ENCODE data around the gene KSR1. TPM values are rescaled to one million over a fixed set of nuclear protein-coding genes. Genes with fewer than 3 reads are reported as not detected.

Gene KSR1
- total and polyA plus RNA-seq, 2 of the 8 experiments (the other 6 are each of a cell fraction or from before 2014, with no cell fraction given), result 14.1 to 34.7 TPM

GRCh38 chr17:27624539-27624938 is 168.3 kb downstream of the KSR1 start:
- H3K56ac ChIP-seq (replicated peaks; ENCODE audit: insufficient read length, low read depth, low read length), result no peak overlapping the region
- H3K4me3 ChIP-seq (ENCODE audit: extremely low read depth in 1 of 4, insufficient read depth in 2 of 4, low read depth in 3 of 4, low read length in 4 of 4), result no peak overlapping the region
- H3K36me3 ChIP-seq (ENCODE audit: control insufficient read depth in 2 of 4, insufficient read depth in 4 of 4, low read length in 3 of 4), result peaks cover 5 to 20% (median 7%) of the 10 kb centered on the region in 4 experiments; a peak in 5 of 8 replicates
- no peak overlapping the region for H2BK12ac ChIP-seq (ENCODE audit: low read depth, low read length)
- no peaks in the 10 kb centered on the region for H3K23me2 ChIP-seq (ENCODE audit: low read depth, low read length)
- no peak overlapping the region for H2BK15ac ChIP-seq (ENCODE audit: low read length)
- ChIA-PET CTCF (ENCODE audit: partially characterized antibody) (interaction anchor here (0.9 to 7.0 kb wide), 5 partner anchors 12 to 923 kb away, joined by 3 to 52 read pairs (median 4); no protein-coding TSS in a partner anchor), POLR2A (ENCODE audit: partially characterized antibody) (no interaction called here)
- H3K9ac ChIP-seq (replicated peaks in 1 of 4; ENCODE audit: extremely low read depth in 1 of 4, low read depth in 3 of 4, low read length in 3 of 4), result no peak overlapping the region
- H2BK20ac ChIP-seq (ENCODE audit: low read length), result no peak overlapping the region
- no peaks in the 10 kb centered on the region for H3K4me1 ChIP-seq (replicated peaks in 1 of 4; ENCODE audit: control insufficient read depth in 3 of 4, insufficient read depth in 4 of 4, low read length in 3 of 4)
- peaks cover 0 to 2% of the 10 kb centered on the region in 2 experiments for H4K20me1 ChIP-seq (replicated peaks in 1 of 2; ENCODE audit: control insufficient read depth in 1 of 2, insufficient read depth in 2 of 2, low read length in 2 of 2)
- no peak overlapping the region for H3K18ac ChIP-seq (ENCODE audit: extremely low read depth, low read length)
- no peak overlapping the region for H3K27ac ChIP-seq (ENCODE audit: low read depth, low read length)
- FAIRE-seq, result no peak
- no peaks in the 10 kb centered on the region for H3K79me2 ChIP-seq (ENCODE audit: control insufficient read depth in 1 of 2, insufficient read depth in 2 of 2, low read length in 2 of 2)
- H3K27me3 ChIP-seq (replicated peaks in 1 of 4; ENCODE audit: control insufficient read depth in 3 of 4, extremely low read depth in 1 of 4, insufficient read depth in 3 of 4, low read length in 3 of 4), result no peaks in the 10 kb centered on the region
- H4K5ac ChIP-seq (ENCODE audit: insufficient read length, low read depth, low read length), result no peak overlapping the region
- no peak overlapping the region for H2BK5ac ChIP-seq (ENCODE audit: low read depth, low read length)
- no peaks in the 10 kb centered on the region for H3K9me3 ChIP-seq (ENCODE audit: insufficient read depth in 2 of 2, low read depth in 1 of 2, low read length in 1 of 2)
- DNase-seq (ENCODE audit: low read depth in 1 of 2, low spot score in 2 of 2), result no peak
- H3K79me1 ChIP-seq (ENCODE audit: low read depth, low read length), result no peaks in the 10 kb centered on the region
- TF ChIP-seq YY1 (IDR thresholded peaks at IDR 0.05; ENCODE audit: low read depth, low read length), result no peak
- no peak for TF ChIP-seq PHF8 (conservative IDR thresholded peaks at IDR 0.05; ENCODE audit: low read depth, low read length)
- no peak for TF ChIP-seq MAX (IDR thresholded peaks at IDR 0.05)
- TF ChIP-seq RBBP5 (IDR thresholded peaks at IDR 0.05; ENCODE audit: borderline replicate concordance, low read depth, low read length), result no peak
- TF ChIP-seq POU5F1 (IDR thresholded peaks at IDR 0.05; ENCODE audit: low read depth, low read length), result no peak
- no peak for TF ChIP-seq GTF2F1 (IDR thresholded peaks at IDR 0.05; ENCODE audit: borderline replicate concordance, low read depth, low read length)
- TF ChIP-seq SP4 (IDR thresholded peaks at IDR 0.05; ENCODE audit: low read length), result no peak
- no peak for TF ChIP-seq SP2 (IDR thresholded peaks at IDR 0.05; ENCODE audit: low read length)
- no peak for TF ChIP-seq SIRT6 (IDR thresholded peaks at IDR 0.05; ENCODE audit: low read length)
- no peak for TF ChIP-seq ATF2 (IDR thresholded peaks at IDR 0.05; ENCODE audit: low read length)
- H2BK120ac ChIP-seq (replicated peaks; ENCODE audit: low read depth, low read length), result no peak overlapping the region
- no peak overlapping the region for H4K91ac ChIP-seq (replicated peaks; ENCODE audit: insufficient read length, low read length)
- H3K4ac ChIP-seq (replicated peaks; ENCODE audit: insufficient read length, low read depth, low read length), result no peak overlapping the region
- H3K23ac ChIP-seq (ENCODE audit: insufficient read length), result no peak overlapping the region
- H3K14ac ChIP-seq (ENCODE audit: insufficient read length), result no peak overlapping the region
- H4K8ac ChIP-seq (ENCODE audit: extremely low read depth, insufficient read depth, low read length), result no peak overlapping the region
- H3K4me2 ChIP-seq (ENCODE audit: insufficient read depth in 1 of 2, low read depth in 2 of 2, low read length in 2 of 2), result no peak overlapping the region
- no peak overlapping the region for H2AFZ ChIP-seq (ENCODE audit: low read length)
- WGBS, 2 experiments (ENCODE audit: extremely low coverage in 1 of 2, insufficient coverage in 1 of 2, insufficient read length in 1 of 2, insufficient replicate concordance in 2 of 2, low coverage in 1 of 2, low lambda C conversion rate in 2 of 2, missing lambda C conversion rate in 1 of 2), result 97% methylated on average over 3 of the region's 3 CpGs; no CpG with 5 or more reads in 1 of the 2 experiments
- H2AK5ac ChIP-seq (ENCODE audit: low read depth, low read length), result no peak overlapping the region

Measured in H1 (cell line).